Stimulated activated CD4-positive, alpha-beta T cell treated with anti-CD3 and anti-CD28 coated beads, TNF-alpha, amount 100 ng/mL, for 1 hour (primary cell): ENCODE data around the gene GNAO1.

Experiments used
- DNase-seq, 3 donors: peaks; one replicate each; pipeline ENCODE4 v3.0.0-alpha.2; 2020; ENCODE audit warnings: low read depth in 3 of 3, low spot score in 1 of 3

The GNAO1 gene

GRCh38 chr16:56234737-56235136, 43.4 kb downstream of the GNAO1 start:
- no peak for DNase-seq

GRCh38 chr16:56237451-56237930, 46.2 kb downstream of the GNAO1 start:
- DNase-seq = no peak

GRCh38 chr16:56238188-56238587, 46.9 kb downstream of the GNAO1 start:
- no peak for DNase-seq

GRCh38 chr16:56241596-56241995, 50.3 kb downstream of the GNAO1 start:
- no peak for DNase-seq

GRCh38 chr16:56242740-56243139, 51.5 kb downstream of the GNAO1 start:
- DNase-seq = no peak

GRCh38 chr16:56244612-56245011, 53.3 kb downstream of the GNAO1 start:
- no peak for DNase-seq

- no peak for DNase-seq
These were observed 53.9 kb downstream of the GNAO1 start for GRCh38 chr16:56245197-56245596.

- DNase-seq = no peak
These were observed 54.9 kb downstream of the GNAO1 start for GRCh38 chr16:56246051-56246817.

GRCh38 chr16:56247018-56247417, 55.7 kb downstream of the GNAO1 start:
- DNase-seq = no peak

- no peak for DNase-seq
These were observed 56.5 kb downstream of the GNAO1 start for GRCh38 chr16:56247808-56248207.

- DNase-seq = no peak
These were observed 61.5 kb downstream of the GNAO1 start for GRCh38 chr16:56252835-56253234.

- DNase-seq = no peak
These were observed 64.6 kb downstream of the GNAO1 start for GRCh38 chr16:56255904-56256303.

- DNase-seq = no peak
These were observed 66.0 kb downstream of the GNAO1 start for GRCh38 chr16:56257239-56257638.

GRCh38 chr16:56257666-56258342, 66.5 kb downstream of the GNAO1 start:
- no peak for DNase-seq

GRCh38 chr16:56258508-56259424, 67.5 kb downstream of the GNAO1 start:
- DNase-seq = no peak

- DNase-seq = no peak
These were observed 68.1 kb downstream of the GNAO1 start for GRCh38 chr16:56259425-56259779.

GRCh38 chr16:56260378-56261160, 69.3 kb downstream of the GNAO1 start:
- no peak for DNase-seq

- DNase-seq = no peak
These were observed 70.4 kb downstream of the GNAO1 start for GRCh38 chr16:56261656-56262055.

- DNase-seq = peak; percentile 7 to 29 (median 21)
These were observed 70.9 kb downstream of the GNAO1 start for GRCh38 chr16:56262148-56262547.

GRCh38 chr16:56262551-56263245, 71.4 kb downstream of the GNAO1 start:
- no peak for DNase-seq
